HepG2 (cell line): Measurements from ENCODE around the gene EEA1. TPM values are rescaled to one million over a fixed set of nuclear protein-coding genes. Genes with fewer than 3 reads are reported as not detected.

Experiments
- ATAC-seq: fragments of 200-7000 bp; cut with Tn5 transposase; 3 replicates; pipeline ENCODE4 v1.9.1; 2020; ENCODE audit warnings: mild to moderate bottlenecking, moderate library complexity
- BruUV-seq: library from RNA; stranded (reverse); fragments of 400-500 nt; replicated peaks from 2 replicates; lab custom pipeline; 2021; lab: Mats Ljungman, UMichigan
- CTCF ChIA-PET: fragments of 300-600 bp; formaldehyde crosslinking; extraction: SDS; loops from one replicate; lab custom pipeline; 2021; ENCODE audit warnings: low total read pairs, inconsistent platforms, low intra/inter-chr PET ratio; lab: Yijun Ruan, JAX
- POLR2A ChIA-PET: fragments of 350-600 bp; sonication (Branson Sonifier 250); formaldehyde crosslinking; loops from one replicate; lab custom pipeline; 2020; ENCODE audit warnings: antibody characterized with exemption, inconsistent platforms; lab: Yijun Ruan, JAX
- DNase-seq: peaks from one replicate; pipeline ENCODE4 v3.0.0-alpha.2; 2015; ENCODE audit warnings: low spot score
- FAIRE-seq: peaks from 3 replicates; lab custom pipeline; 2011; peaks lifted over from hg19 to GRCh38; lab: Jason Lieb, UNC
- H2AFZ ChIP-seq: one replicate; pipeline ENCODE4 v1.6.1; 2011; ENCODE audit warnings: low read length, inconsistent platforms
- H3K27ac ChIP-seq: fragments of 300-600 bp; 3 replicates; pipeline ENCODE4 v1.8.0; 2011; ENCODE audit warnings: mixed run types, mild to moderate bottlenecking, mixed read lengths, low read length, inconsistent platforms; ENCODE audit not compliant: insufficient read depth; ENCODE audit errors: extremely low read length
- H3K27me3 ChIP-seq, 2 experiments: fragments of 200-600 bp in 1 of 2; 2 replicates in 1 of 2; 3 replicates in 1 of 2; pipeline versions ENCODE4 v1.6.0 to v1.8.0; 2011; ENCODE audit warnings: low read length in 2 of 2, mild to moderate bottlenecking in 2 of 2, moderate library complexity in 2 of 2, inconsistent platforms in 1 of 2; ENCODE audit not compliant: insufficient read depth in 2 of 2, control insufficient read depth in 1 of 2
- H3K36me3 ChIP-seq, 2 experiments: fragments of 200-600 bp in 1 of 2; replicated peaks in 1 of 2; 2 replicates in 1 of 2; 3 replicates in 1 of 2; pipeline versions ENCODE4 v1.5.1 to v1.8.0; 2011; ENCODE audit warnings: low read length in 2 of 2, inconsistent platforms in 1 of 2; ENCODE audit not compliant: insufficient read depth in 2 of 2, control insufficient read depth in 1 of 2
- H3K4me1 ChIP-seq: 2 replicates; pipeline ENCODE4 v1.5.1; 2012; ENCODE audit warnings: low read length, inconsistent platforms; ENCODE audit not compliant: insufficient read depth
- H3K4me2 ChIP-seq: 2 replicates; pipeline ENCODE4 v1.6.0; 2011; ENCODE audit warnings: low read depth, low read length, inconsistent platforms
- H3K4me3 ChIP-seq, 3 experiments: fragments of 200-600 bp in 1 of 3; sonication (generic), shearing (Covaris generic) in 1 of 3; replicated peaks in 1 of 3; 2 replicates each; pipeline ENCODE4 v1.5.1; 2011 to 2016; ENCODE audit warnings: low read length in 3 of 3, inconsistent platforms in 2 of 3, low read depth in 2 of 3, mild to moderate bottlenecking in 2 of 3, control low read depth in 1 of 3, mixed read lengths in 1 of 3; ENCODE audit not compliant: insufficient read depth in 1 of 3
- H3K79me2 ChIP-seq: one replicate; pipeline ENCODE4 v1.6.1; 2011; ENCODE audit warnings: low read length, inconsistent platforms; ENCODE audit not compliant: insufficient read depth
- H3K9ac ChIP-seq: 2 replicates; pipeline ENCODE4 v1.6.0; 2011; ENCODE audit warnings: mild to moderate bottlenecking, low read depth, low read length, inconsistent platforms; ENCODE audit not compliant: insufficient read depth
- H3K9me3 ChIP-seq: 2 replicates; pipeline ENCODE4 v1.5.1; 2012; ENCODE audit warnings: mild to moderate bottlenecking, low read length
- H4K20me1 ChIP-seq: 2 replicates; pipeline ENCODE4 v1.6.0; 2011; ENCODE audit warnings: inconsistent platforms, mild to moderate bottlenecking, low read length, moderate library complexity; ENCODE audit not compliant: insufficient read depth
- CREM ChIP-seq, 2 experiments: sonication (generic) in 1 of 2; formaldehyde crosslinking in 1 of 2; IDR thresholded peaks; 2 replicates each; pipeline versions ENCODE4 v1.4.0 to v1.6.1; 2016 to 2020; ENCODE audit warnings: antibody characterized with exemption in 1 of 2, mild to moderate bottlenecking in 1 of 2, missing genetic modification reagents in 1 of 2
- GATAD2A ChIP-seq: IDR thresholded peaks from 2 replicates; pipeline ENCODE4 v1.6.1; 2016
- HNF4A ChIP-seq: sonication (generic); formaldehyde crosslinking; IDR thresholded peaks from 2 replicates; pipeline ENCODE4 v1.4.0; 2020; ENCODE audit warnings: missing genetic modification reagents
- HOMEZ ChIP-seq: IDR thresholded peaks from 2 replicates; pipeline ENCODE4 v1.6.1; 2016; ENCODE audit warnings: low read depth
- MED8 ChIP-seq: sonication (generic); formaldehyde crosslinking; IDR thresholded peaks from 2 replicates; pipeline ENCODE4 v1.8.1; 2023; ENCODE audit warnings: mild to moderate bottlenecking, missing genetic modification reagents; ENCODE audit not compliant: insufficient replicate concordance
- SPEN ChIP-seq: sonication (generic); formaldehyde crosslinking; IDR thresholded peaks from 2 replicates; pipeline ENCODE4 v1.5.1; 2020; ENCODE audit warnings: low read depth, mild to moderate bottlenecking, missing genetic modification reagents
- ZNF326 ChIP-seq: sonication (generic); formaldehyde crosslinking; IDR thresholded peaks from 2 replicates; pipeline ENCODE4 v1.4.0; 2020; ENCODE audit warnings: missing genetic modification reagents, borderline replicate concordance
- WGBS: methylation state at CpG from one replicate; pipeline ENCODE4 v1.1.6; 2017; ENCODE audit warnings: low lambda C conversion rate; 5-methylcytosine and 5-hydroxymethylcytosine counted together
- in situ Hi-C: cut with HindIII; loops from 2 replicates; pipeline ENCODE4 v1.10.0; 2017; ENCODE audit warnings: low pct_unique_long_range_greater_than_20kb; ENCODE audit not compliant: extremely low pct_ligation_motif_present
- intact Hi-C: fragments of 100-400 bp; cut with micrococcal nuclease; formaldehyde crosslinking; loops from one replicate; pipeline ENCODE4 v1.10.0; 2022; ENCODE audit not compliant: unreplicated experiment
- polyA plus RNA-seq, 8 experiments: library from polyadenylated mRNA; depleted of rRNA in 3 of 8; stranded (reverse) in 7 of 8; unstranded in 1 of 8; fragments of >200 nt; fragmentation: Illumina TruSeq in 4 of 8; extraction: Trizol in 4 of 8; gene quantifications; 2 replicates each; pipeline versions ENCODE4 v1.2.1 to v1.2.3, GENCODE V29; 2011 to 2016; ENCODE audit warnings: low read depth in 4 of 8, missing spikeins in 1 of 8, mixed read lengths in 1 of 8; ENCODE audit not compliant: insufficient read depth in 1 of 8
- total RNA-seq, 5 experiments: library from RNA; depleted of rRNA; stranded (reverse); fragments of >200 nt; fragmentation: Illumina TruSeq; extraction: Trizol; gene quantifications; 2 replicates each; pipeline ENCODE4 v1.2.3, GENCODE V29; 2016; ENCODE audit warnings: low read depth in 1 of 5
- TF ChIP-seq, protein P1 (sequence below): IDR thresholded peaks from 2 replicates; pipeline ENCODE4 v1.6.1; 2016; ENCODE audit warnings: low read depth, missing genetic modification reagents, missing compliant biosample characterization
- TF ChIP-seq, protein P2 (sequence below): IDR thresholded peaks from 2 replicates; pipeline ENCODE4 v1.6.1; 2016; ENCODE audit warnings: control low read depth

EEA1 gene
- total and polyA plus RNA-seq, 2 of the 13 experiments (the other 11 are each of a cell fraction or from before 2014, with no cell fraction given): 5.0 to 19.3 TPM

GRCh38 chr12:92845329-92845728 is 83.8 kb downstream of the EEA1 start:
- no peaks in the 10 kb centered on the region for H3K9me3 ChIP-seq
- CTCF ChIA-PET: no interaction called here
- peaks cover 15% of the 10 kb centered on the region for H3K4me1 ChIP-seq
- H3K27me3 ChIP-seq: no peaks in the 10 kb centered on the region
- 93% methylated on average over 3 of the region's 3 CpGs for WGBS
- H2AFZ ChIP-seq: no peak overlapping the region
- H3K4me2 ChIP-seq: peak overlapping the region; percentile 23; the same call in 1 of the 2 replicates
- FAIRE-seq (no peak), DNase-seq (peak; percentile 9), ATAC-seq (no peak)
- H3K79me2 ChIP-seq: no peaks in the 10 kb centered on the region
- H3K27ac ChIP-seq: peak overlapping the region; percentile 33
- peaks cover 0 to 14% of the 10 kb centered on the region in 2 experiments; a peak in 4 of 5 replicates for H3K36me3 ChIP-seq
- intact Hi-C loops (no loop called here), in situ Hi-C loops (no loop called here)
- POLR2A ChIA-PET: interaction anchor here (0.9 kb wide), 1 partner anchor 9 kb away, joined by 3 read pairs; no protein-coding TSS in a partner anchor
- no peak overlapping the region for H3K4me3 ChIP-seq
- no peak overlapping the region for H3K9ac ChIP-seq
- no peaks in the 10 kb centered on the region for H4K20me1 ChIP-seq
- TF ChIP-seq HOMEZ (CRISPR knock-in tag) (peak; percentile 16; the same call in 1 of the 2 replicates), CREM (IDR thresholded peaks at IDR 0.05) (peak; percentile 26; the same call in 1 of the 2 replicates), CREM (CRISPR knock-in tag; IDR thresholded peaks at IDR 0.05) (no peak), MED8 (CRISPR knock-in tag) (no peak), GATAD2A (0 out of 2 replicates have a peak, but pooled peaks have one; percentile 29), ZNF326 (CRISPR knock-in tag) (no peak), SPEN (no peak), HNF4A (CRISPR knock-in tag) (peak; percentile 46; the same call in 1 of the 2 replicates)
- TF ChIP-seq, protein P1, sequence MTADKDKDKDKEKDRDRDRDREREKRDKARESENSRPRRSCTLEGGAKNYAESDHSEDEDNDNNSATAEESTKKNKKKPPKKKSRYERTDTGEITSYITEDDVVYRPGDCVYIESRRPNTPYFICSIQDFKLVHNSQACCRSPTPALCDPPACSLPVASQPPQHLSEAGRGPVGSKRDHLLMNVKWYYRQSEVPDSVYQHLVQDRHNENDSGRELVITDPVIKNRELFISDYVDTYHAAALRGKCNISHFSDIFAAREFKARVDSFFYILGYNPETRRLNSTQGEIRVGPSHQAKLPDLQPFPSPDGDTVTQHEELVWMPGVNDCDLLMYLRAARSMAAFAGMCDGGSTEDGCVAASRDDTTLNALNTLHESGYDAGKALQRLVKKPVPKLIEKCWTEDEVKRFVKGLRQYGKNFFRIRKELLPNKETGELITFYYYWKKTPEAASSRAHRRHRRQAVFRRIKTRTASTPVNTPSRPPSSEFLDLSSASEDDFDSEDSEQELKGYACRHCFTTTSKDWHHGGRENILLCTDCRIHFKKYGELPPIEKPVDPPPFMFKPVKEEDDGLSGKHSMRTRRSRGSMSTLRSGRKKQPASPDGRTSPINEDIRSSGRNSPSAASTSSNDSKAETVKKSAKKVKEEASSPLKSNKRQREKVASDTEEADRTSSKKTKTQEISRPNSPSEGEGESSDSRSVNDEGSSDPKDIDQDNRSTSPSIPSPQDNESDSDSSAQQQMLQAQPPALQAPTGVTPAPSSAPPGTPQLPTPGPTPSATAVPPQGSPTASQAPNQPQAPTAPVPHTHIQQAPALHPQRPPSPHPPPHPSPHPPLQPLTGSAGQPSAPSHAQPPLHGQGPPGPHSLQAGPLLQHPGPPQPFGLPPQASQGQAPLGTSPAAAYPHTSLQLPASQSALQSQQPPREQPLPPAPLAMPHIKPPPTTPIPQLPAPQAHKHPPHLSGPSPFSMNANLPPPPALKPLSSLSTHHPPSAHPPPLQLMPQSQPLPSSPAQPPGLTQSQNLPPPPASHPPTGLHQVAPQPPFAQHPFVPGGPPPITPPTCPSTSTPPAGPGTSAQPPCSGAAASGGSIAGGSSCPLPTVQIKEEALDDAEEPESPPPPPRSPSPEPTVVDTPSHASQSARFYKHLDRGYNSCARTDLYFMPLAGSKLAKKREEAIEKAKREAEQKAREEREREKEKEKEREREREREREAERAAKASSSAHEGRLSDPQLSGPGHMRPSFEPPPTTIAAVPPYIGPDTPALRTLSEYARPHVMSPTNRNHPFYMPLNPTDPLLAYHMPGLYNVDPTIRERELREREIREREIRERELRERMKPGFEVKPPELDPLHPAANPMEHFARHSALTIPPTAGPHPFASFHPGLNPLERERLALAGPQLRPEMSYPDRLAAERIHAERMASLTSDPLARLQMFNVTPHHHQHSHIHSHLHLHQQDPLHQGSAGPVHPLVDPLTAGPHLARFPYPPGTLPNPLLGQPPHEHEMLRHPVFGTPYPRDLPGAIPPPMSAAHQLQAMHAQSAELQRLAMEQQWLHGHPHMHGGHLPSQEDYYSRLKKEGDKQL: no peak
- TF ChIP-seq, protein P2, sequence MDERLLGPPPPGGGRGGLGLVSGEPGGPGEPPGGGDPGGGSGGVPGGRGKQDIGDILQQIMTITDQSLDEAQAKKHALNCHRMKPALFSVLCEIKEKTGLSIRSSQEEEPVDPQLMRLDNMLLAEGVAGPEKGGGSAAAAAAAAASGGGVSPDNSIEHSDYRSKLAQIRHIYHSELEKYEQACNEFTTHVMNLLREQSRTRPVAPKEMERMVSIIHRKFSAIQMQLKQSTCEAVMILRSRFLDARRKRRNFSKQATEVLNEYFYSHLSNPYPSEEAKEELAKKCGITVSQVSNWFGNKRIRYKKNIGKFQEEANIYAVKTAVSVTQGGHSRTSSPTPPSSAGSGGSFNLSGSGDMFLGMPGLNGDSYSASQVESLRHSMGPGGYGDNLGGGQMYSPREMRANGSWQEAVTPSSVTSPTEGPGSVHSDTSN (CRISPR knock-in tag): no peak
- no TSS peak for BruUV-seq
